ENCODE measurements around the gene USP31.
A peak's percentile ranks its signal among the peaks of the same experiment; 100 is the strongest.

The USP31 gene

DNA sequence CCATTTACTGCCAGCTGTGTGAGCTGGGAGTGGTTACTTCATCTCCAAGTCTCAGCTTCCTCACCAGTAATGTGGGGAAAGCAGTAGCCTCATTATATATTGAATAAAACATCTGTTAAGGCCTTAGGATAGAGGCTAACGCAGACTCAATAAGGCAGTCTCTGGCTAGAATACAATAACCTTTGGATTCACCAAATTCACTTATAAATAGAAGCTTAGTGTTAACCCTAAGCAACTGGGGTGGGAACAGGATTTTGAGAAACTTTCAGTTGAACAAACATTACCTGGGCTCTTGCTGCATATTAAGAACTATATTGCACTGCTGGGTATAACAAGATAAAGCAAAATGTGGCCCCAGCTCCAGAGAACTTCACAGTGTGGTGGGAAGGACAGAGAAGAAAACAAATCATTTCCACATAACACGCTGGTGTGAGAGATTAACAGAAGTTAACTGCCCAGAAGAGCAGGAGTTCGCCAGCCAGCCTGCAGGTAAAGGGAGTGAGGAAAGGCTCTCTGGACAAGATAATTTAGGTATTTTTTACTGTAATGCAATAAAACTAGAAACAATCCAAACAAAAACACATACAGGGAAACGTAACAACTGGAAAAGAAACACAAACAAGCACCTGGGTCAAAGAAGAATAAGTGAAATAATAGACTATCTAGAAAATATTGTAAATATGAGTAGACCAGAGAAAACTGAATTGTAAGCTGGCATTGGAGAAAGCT lies 57.0 kb downstream of the USP31 start:
- no peak for DNase-seq (ENCODE audit: low read depth)

- no peak for DNase-seq (ENCODE audit: low read depth)
These were observed 60.1 kb downstream of the USP31 start for GRCh38 chr16:23089111-23089510.

GRCh38 chr16:23088018-23088417 lies 61.2 kb downstream of the USP31 start:
- no peak for DNase-seq (ENCODE audit: low read depth)

GRCh38 chr16:23085949-23086348 lies 63.3 kb downstream of the USP31 start:
- DNase-seq (ENCODE audit: low read depth): no peak

DNA sequence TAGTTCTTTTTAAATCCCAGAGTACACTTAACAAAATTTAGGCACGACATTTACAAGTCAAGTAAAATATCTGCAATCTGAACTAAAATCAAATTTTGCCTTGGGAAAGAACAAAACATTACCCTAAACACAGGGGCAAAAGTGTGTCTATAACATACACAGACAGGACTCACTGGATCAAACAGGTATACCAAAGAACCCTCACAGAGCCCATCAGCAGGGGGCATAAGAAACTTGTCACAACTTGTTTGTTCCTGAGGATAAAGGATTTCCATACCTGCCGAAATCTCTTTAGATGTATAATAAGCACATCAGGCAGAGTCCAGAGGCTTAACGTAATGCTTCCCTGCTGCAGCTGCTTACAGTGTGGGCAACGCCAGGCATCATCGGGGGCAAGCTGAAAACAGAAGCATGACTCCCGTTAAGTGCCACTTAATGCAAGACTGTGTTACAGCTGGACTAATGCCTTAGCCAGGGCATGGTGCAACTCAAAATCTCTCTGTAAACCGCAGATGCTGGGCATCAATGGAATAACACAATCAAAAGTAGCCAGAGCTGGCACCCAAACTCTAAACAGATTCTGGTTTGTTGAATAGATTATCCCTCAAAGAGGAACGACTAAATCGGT lies 67.0 kb downstream of the USP31 start:
- no peak for DNase-seq (ENCODE audit: low read depth)

- DNase-seq (ENCODE audit: low read depth): no peak
These were observed 67.6 kb downstream of the USP31 start for GRCh38 chr16:23081675-23082119.

- DNase-seq (ENCODE audit: low read depth): no peak
These were observed 68.5 kb downstream of the USP31 start for GRCh38 chr16:23080747-23081146.

DNA sequence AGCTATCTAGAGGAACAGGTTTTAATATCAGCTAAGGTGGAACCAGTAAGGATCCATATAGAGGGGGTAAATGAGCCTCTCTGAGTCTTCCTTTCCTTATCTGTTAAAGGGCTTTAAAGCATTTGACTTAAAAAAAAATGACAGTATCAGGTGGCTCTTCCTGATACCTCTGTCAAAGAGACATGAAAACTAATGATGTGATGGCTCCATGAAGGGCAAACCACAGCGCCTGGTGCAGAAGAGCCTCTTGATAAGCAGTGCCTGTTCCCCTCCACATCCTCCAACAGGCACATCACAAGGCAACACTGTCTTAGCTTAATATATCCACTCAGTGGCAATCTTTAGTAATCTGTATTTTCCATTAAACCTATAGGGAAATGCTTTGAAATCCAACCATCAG lies 68.9 kb downstream of the USP31 start:
- no peak for DNase-seq (ENCODE audit: low read depth)

DNA sequence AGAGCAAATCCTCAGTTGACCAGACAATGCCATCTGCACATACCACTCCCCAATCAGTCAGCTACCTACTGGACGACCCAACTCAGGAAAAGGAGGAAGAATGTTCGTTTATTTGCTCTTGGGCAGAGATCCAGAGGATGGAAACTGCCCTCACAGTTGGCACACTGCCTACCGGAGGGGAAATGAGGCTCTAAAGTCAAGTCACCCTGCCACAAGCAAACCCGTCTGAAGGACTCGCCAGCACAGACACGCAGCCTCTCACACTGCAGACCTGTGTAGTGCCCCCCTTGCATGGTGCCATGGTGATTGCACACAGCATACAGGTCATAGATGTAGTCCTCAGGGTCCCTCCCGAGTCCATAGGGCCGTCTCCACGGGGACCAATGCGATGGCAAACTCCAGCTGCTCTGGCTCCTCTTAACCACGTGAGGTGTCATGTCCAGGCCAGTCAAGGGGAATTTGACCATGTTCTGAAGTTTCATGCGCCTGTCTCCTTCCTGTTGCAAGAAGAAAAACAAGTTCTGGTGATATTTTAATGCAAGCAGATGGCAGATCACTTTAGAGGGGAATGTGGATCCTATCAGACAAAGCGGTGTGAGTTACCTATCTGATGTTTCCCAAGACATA lies 69.5 kb downstream of the USP31 start:
- DNase-seq (ENCODE audit: low read depth): no peak

DNA sequence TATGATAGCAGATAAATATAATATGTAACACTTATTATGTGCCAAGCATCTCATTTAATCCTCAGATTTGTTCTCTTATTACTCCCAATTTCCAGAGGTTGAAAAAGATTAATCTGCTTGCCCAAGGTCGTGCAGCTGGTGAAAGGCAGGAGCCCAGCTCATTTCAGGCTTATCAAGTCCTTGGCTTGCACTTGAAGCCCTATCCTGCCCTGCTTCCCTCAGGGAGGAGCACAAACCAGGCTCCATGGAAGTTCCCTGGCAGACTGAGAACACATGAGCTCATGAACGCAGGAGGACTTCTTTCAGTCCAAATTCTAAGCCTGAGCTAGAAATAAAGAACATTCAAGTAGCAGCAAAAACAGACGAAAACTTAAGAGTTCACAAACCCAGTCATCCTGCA lies 74.8 kb downstream of the USP31 start:
- no peak for DNase-seq (ENCODE audit: low read depth)

DNA sequence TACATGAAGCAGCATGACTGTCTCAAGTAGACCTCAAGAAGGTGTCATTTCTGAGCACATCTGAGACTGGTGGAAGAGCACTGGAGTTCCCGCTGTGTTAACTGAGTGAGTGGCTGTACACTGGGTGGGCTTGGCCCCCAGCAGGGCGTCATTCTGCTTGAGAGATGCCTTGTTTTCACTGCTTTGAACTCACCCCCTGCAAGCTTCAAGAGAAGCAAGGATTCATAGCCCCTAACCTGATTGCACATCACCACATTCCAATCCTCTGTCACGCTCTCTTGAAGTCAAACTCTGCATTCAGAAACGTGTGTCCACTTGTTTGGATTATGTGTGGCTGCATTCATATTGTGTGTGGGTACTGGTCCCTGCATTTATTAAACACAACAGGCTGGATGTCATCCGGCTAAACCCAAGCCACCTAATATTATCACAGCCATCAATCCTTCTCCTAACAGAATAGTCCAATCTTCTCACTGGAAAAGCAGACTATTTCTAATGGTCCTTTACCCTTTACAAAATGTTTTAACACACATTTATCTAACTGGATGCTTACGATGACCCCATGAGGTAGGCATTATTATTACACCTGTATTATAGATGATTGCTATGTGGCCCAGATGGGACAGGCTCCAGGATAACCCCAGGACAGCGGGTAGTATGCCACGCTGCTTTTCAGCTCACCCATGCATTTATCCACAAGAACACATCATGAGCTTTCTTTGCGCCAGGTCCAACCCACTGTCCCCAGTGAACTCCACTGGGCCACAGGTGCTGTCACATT lies 76.3 kb downstream of the USP31 start:
- DNase-seq (ENCODE audit: low read depth): no peak

GRCh38 chr16:23072084-23072599 lies 77.1 kb downstream of the USP31 start:
- DNase-seq (ENCODE audit: low read depth): no peak

GRCh38 chr16:23071196-23072083 lies 77.8 kb downstream of the USP31 start:
- no peak for DNase-seq (ENCODE audit: low read depth)

DNA sequence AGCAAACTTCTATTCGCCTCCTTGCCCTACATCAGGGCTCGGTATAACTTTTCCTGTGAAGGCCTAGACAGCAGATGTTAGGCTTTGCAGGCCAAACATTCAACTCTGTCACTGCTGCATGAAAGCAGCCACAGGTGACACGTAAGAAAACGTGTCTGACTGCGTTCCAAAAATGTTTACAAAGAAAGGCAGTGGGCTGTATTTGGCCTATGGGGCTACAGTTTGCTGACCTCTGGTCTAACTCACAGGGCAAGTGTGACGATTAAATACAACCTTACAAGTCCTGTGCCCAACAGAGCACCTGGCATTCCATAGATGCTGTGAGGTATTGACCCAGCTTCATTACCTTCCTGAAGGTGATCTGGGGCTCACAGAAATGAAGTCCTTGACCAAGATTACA lies 79.4 kb downstream of the USP31 start:
- no peak for DNase-seq (ENCODE audit: low read depth)

DNA sequence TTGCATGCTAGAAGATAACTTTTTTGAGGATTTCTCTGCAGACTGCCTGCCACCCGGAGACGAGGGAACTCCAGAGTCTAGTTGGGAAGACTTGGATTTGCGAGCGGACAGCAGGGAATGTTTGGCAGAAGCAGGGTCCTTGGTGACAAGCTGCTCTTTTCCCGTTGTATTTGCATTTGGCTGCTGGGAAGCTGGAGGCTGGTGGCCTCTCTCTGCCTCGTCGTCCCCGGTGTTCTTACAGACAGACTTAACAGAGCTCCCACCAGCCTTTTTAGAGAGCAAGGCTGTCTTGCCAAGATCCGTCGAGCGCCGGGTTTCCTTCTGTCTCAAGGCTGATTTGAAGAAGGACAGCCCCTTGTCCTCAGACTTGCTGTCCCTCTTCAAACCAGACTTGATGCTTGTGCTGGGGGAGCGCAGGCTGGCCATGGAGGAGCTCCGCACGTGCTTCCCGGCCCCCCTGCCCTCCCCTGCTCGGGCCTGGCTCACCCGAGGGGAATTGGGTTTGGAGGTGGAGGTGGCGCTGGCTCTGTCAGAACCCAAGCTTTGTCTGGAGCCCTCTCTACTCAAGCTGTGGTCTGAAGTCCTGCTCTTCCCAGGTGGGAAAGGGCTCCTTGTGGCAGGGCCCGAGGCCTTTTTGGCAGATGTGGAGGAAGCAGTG lies 81.0 kb downstream of the USP31 start:
- DNase-seq (ENCODE audit: low read depth): no peak

- DNase-seq (ENCODE audit: low read depth): no peak
These were observed 82.6 kb downstream of the USP31 start for GRCh38 chr16:23066676-23067075.

DNA sequence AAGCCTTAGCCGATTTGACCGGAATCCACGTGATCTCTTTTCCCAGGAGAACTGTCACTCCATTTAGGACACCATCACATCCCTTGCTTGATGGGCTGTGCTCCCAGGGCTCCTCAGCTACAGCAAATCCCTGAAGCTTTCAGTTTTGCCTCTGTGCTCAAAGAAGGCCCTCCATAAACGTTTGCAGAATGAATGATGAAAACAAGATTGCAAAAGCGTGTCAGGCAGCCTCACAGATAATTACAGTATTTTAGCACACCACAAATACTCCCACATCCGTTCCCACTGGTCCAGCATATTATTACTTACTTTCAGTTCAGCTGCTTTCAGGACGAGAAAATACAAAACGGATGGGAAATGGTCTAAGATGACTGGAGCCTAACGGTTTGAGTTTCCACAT lies 84.6 kb downstream of the USP31 start:
- no peak for DNase-seq (ENCODE audit: low read depth)

GRCh38 chr16:23062524-23062923 lies 86.7 kb downstream of the USP31 start:
- DNase-seq (ENCODE audit: low read depth): no peak

DNA sequence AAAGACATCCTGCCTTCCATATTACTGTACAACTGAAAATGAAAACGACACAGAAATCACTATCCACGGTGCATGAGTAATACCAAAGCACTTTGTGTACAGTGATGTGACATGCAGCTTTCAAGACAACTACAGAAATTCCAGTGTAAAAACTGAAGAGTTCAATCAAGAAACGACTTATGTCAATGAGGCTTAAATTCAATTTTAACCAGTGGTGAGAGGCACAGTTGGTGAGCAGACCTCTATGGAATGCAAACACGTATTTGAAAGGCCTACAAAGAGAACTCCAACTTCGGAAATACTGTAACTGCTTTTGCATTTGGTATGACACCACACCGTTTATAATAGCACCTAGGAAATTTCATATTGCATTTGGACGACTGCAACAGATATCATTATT lies 87.6 kb downstream of the USP31 start:
- no peak for DNase-seq (ENCODE audit: low read depth)

DNA sequence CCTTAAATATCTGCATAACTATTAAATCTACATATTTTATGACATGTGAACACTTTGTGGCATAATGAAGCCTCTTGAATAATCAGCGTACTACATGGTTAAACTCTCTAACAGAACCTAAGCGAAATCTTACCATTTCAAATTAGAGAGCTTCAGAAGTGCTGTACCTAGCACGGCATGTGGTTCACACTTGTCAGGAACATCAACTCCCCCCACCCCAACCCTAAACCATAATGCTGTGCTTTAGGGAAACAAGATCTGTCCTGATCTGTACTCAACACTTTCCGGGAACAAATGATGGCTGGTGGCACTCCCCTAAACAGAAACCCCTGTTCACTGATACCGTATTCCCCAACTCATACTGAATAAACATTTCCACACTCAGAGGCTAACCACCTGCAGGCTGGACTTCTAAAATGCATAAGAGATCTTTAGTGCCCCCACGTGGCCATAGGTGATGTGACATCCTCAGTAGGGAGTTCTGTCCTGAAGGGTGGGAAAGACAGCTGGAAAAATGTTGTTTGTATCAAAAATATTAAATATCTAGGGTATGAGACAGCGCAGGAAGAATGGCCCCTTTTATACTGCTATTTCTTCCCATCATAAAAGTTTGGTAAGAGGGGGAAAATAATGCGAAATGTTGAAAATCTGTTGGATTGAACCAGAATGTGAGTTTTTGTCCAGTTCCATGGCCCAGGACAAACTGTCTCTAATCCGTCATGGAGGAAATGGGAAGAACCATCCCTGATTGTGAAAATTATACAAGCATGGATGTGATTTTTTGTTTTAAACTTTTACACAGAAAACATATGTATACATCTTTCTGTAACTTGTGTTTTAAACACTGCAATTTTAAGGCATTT lies 88.6 kb downstream of the USP31 start:
- peak; percentile 33 for DNase-seq (ENCODE audit: low read depth)

All from stimulated activated CD8-positive, alpha-beta memory T cell treated with anti-CD3 and anti-CD28 coated beads, Interleukin-7, amount 100 ng/mL, for 24 hours (primary cell).